ENCODE measurements around the gene CCDC85B. TPM values are rescaled to one million over a fixed set of nuclear protein-coding genes. Genes with fewer than 3 reads are reported as not detected.

Gene CCDC85B
- total RNA-seq, 1 donor from 2014 or later: 29.7 TPM

- Histone ChIP-seq H3K27me3 (ENCODE audit: control insufficient read depth, insufficient read depth, low read length) (no peaks in the 10 kb centered on the region), H3K36me3 (ENCODE audit: control insufficient read depth, insufficient read depth, low read length) (peaks cover 28% of the 10 kb centered on the region), H3K4me3 (ENCODE audit: low read depth, low read length) (no peak overlapping the region)
- no peak for TF ChIP-seq CTCF (IDR thresholded peaks at IDR 0.05; ENCODE audit: insufficient read depth, low read length, severe bottlenecking)
- DNase-seq (ENCODE audit: low read depth): no peak
- FAIRE-seq: no peak
Observed at GRCh38 chr11:65883786-65884715, 6.4 kb upstream of the CCDC85B start.

- peak; percentile 100 for TF ChIP-seq CTCF (IDR thresholded peaks at IDR 0.05; ENCODE audit: insufficient read depth, low read length, severe bottlenecking)
Observed at GRCh38 chr11:65884716-65885092, 5.8 kb upstream of the CCDC85B start.

GRCh38 chr11:65885231-65885630 lies 5.2 kb upstream of the CCDC85B start:
- FAIRE-seq (no peak), DNase-seq (ENCODE audit: low read depth) (no peak)
- TF ChIP-seq CTCF (IDR thresholded peaks at IDR 0.05; ENCODE audit: insufficient read depth, low read length, severe bottlenecking): no peak
- Histone ChIP-seq H3K36me3 (ENCODE audit: control insufficient read depth, insufficient read depth, low read length) (peaks cover 28% of the 10 kb centered on the region), H3K27me3 (ENCODE audit: control insufficient read depth, insufficient read depth, low read length) (no peaks in the 10 kb centered on the region), H3K4me3 (ENCODE audit: low read depth, low read length) (no peak overlapping the region)

More at GRCh38 chr11:65884716-65885092, 5.8 kb upstream of the CCDC85B start:
- FAIRE-seq (peak; percentile 36), DNase-seq (ENCODE audit: low read depth) (peak; percentile 55)
- Histone ChIP-seq H3K27me3 (ENCODE audit: control insufficient read depth, insufficient read depth, low read length) (no peaks in the 10 kb centered on the region), H3K4me3 (ENCODE audit: low read depth, low read length) (no peak overlapping the region), H3K36me3 (ENCODE audit: control insufficient read depth, insufficient read depth, low read length) (peaks cover 28% of the 10 kb centered on the region)

GRCh38 chr11:65885808-65886536 lies 4.5 kb upstream of the CCDC85B start:
- Histone ChIP-seq H3K27me3 (ENCODE audit: control insufficient read depth, insufficient read depth, low read length) (no peaks in the 10 kb centered on the region), H3K4me3 (ENCODE audit: low read depth, low read length) (no peak overlapping the region), H3K36me3 (ENCODE audit: control insufficient read depth, insufficient read depth, low read length) (peaks cover 28% of the 10 kb centered on the region)
- no peak for DNase-seq (ENCODE audit: low read depth)
- no peak for TF ChIP-seq CTCF (IDR thresholded peaks at IDR 0.05; ENCODE audit: insufficient read depth, low read length, severe bottlenecking)
- FAIRE-seq: no peak

- Histone ChIP-seq H3K36me3 (ENCODE audit: control insufficient read depth, insufficient read depth, low read length) (peaks cover 26% of the 10 kb centered on the region), H3K4me3 (ENCODE audit: low read depth, low read length) (peak overlapping the region; percentile 79), H3K27me3 (ENCODE audit: control insufficient read depth, insufficient read depth, low read length) (no peaks in the 10 kb centered on the region)
- DNase-seq (ENCODE audit: low read depth) (no peak), FAIRE-seq (no peak)
- no peak for TF ChIP-seq CTCF (IDR thresholded peaks at IDR 0.05; ENCODE audit: insufficient read depth, low read length, severe bottlenecking)
Observed at GRCh38 chr11:65886826-65887722, 3.4 kb upstream of the CCDC85B start.
